SU-DHL-6 (cell line): ENCODE data around the gene LEF1.

Experiments
- H2AFZ ChIP-seq: fragments of 200-600 bp; sonication (generic); 2 replicates; pipeline ENCODE4 v1.6.1; 2014; ENCODE audit warnings: low read depth, mild to moderate bottlenecking, moderate library complexity, mixed read lengths, antibody characterized with exemption, low read length; ENCODE audit not compliant: severe bottlenecking
- H3F3A ChIP-seq: fragments of 200-600 bp; shearing (Covaris generic); 2 replicates; pipeline ENCODE4 v1.6.0; 2016; ENCODE audit warnings: antibody characterized with exemption, mild to moderate bottlenecking; ENCODE audit not compliant: insufficient read depth
- H3K27ac ChIP-seq: fragments of 200-600 bp; sonication (generic); 2 replicates; pipeline ENCODE4 v1.5.1; 2016; ENCODE audit warnings: low read depth, mild to moderate bottlenecking, low read length, moderate library complexity, mixed read lengths
- H3K27me3 ChIP-seq: fragments of 200-600 bp; sonication (generic), shearing (Covaris generic); 2 replicates; pipeline ENCODE4 v1.6.0; 2014; ENCODE audit warnings: mild to moderate bottlenecking, low read length
- H3K36me3 ChIP-seq: fragments of 200-600 bp; sonication (generic); 2 replicates; pipeline ENCODE4 v1.6.1; 2014; ENCODE audit warnings: mild to moderate bottlenecking, low read length, mixed read lengths
- H3K4me2 ChIP-seq: fragments of 300-600, 200-600 bp; shearing (Covaris generic), sonication (generic); 2 replicates; pipeline ENCODE4 v1.6.0; 2014; ENCODE audit warnings: low read length, low read depth, mild to moderate bottlenecking; ENCODE audit not compliant: poor library complexity, severe bottlenecking
- H3K4me3 ChIP-seq: fragments of 200-600 bp; sonication (generic); 2 replicates; pipeline ENCODE4 v1.5.1; 2014; ENCODE audit warnings: antibody characterized with exemption, low read length, mild to moderate bottlenecking, mixed read lengths; ENCODE audit not compliant: insufficient read depth, poor library complexity, severe bottlenecking
- H3K79me2 ChIP-seq: fragments of 200-600 bp; sonication (generic); 2 replicates; pipeline ENCODE4 v1.6.1; 2014; ENCODE audit warnings: mild to moderate bottlenecking, low read length, moderate library complexity; ENCODE audit not compliant: insufficient read depth
- H3K9ac ChIP-seq: fragments of 200-600 bp; sonication (generic); 2 replicates; pipeline ENCODE4 v1.7.0; 2014; ENCODE audit warnings: mild to moderate bottlenecking, low read length
- H3K9me2 ChIP-seq: fragments of 200-600 bp; sonication (generic); replicated peaks from 2 replicates; pipeline ENCODE4 v1.6.1; 2014; ENCODE audit warnings: low read length; ENCODE audit not compliant: insufficient read depth
- H3K9me3 ChIP-seq: fragments of 200-600 bp; sonication (generic); 2 replicates; pipeline ENCODE4 v1.6.1; 2014; ENCODE audit warnings: low read length, mixed read lengths; ENCODE audit not compliant: insufficient read depth
- H4K20me1 ChIP-seq: fragments of 200-600 bp; sonication (generic); 2 replicates; pipeline ENCODE4 v1.6.1; 2014; ENCODE audit warnings: low read depth, mild to moderate bottlenecking, antibody characterized with exemption, low read length, moderate library complexity, mixed read lengths
- CTCF ChIP-seq: fragments of 200-600 bp; sonication (generic); IDR thresholded peaks from one replicate; pipeline ENCODE4 v1.5.1; 2017; ENCODE audit warnings: antibody characterized with exemption, mild to moderate bottlenecking, low read length, moderate library complexity; ENCODE audit not compliant: insufficient read depth, poor library complexity, severe bottlenecking
- EZH2phosphoT487 ChIP-seq: fragments of 200-600 bp; sonication (generic), shearing (Covaris generic); conservative IDR thresholded peaks from 2 replicates; pipeline ENCODE4 v1.6.1; 2018; ENCODE audit warnings: mild to moderate bottlenecking, antibody characterized with exemption, low read length, moderate library complexity, mixed read lengths

The LEF1 gene

GRCh38 chr4:108201774-108202173 is 33.0 kb upstream of the LEF1 start:
- H2AFZ ChIP-seq, result no peak overlapping the region
- H3K9me3 ChIP-seq, result no peaks in the 10 kb centered on the region
- H3K9ac ChIP-seq, result no peak overlapping the region
- no peaks in the 10 kb centered on the region for H3K79me2 ChIP-seq
- H3K27ac ChIP-seq, result no peak overlapping the region
- H3K4me3 ChIP-seq, result no peak overlapping the region
- no peaks in the 10 kb centered on the region for H3K36me3 ChIP-seq
- H3K27me3 ChIP-seq, result no peaks in the 10 kb centered on the region
- no peak overlapping the region for H3K4me2 ChIP-seq
- H4K20me1 ChIP-seq, result no peaks in the 10 kb centered on the region
- TF ChIP-seq CTCF, result no peak
- TF ChIP-seq EZH2phosphoT487, result no peak
- no peaks in the 10 kb centered on the region for H3F3A ChIP-seq
- H3K9me2 ChIP-seq, result no peaks in the 10 kb centered on the region

GRCh38 chr4:108199881-108200280 is 31.1 kb upstream of the LEF1 start:
- no peak for TF ChIP-seq EZH2phosphoT487
- no peak for TF ChIP-seq CTCF
- Histone ChIP-seq H3K27me3 (no peaks in the 10 kb centered on the region), H2AFZ (no peak overlapping the region), H3K79me2 (no peaks in the 10 kb centered on the region), H3K9me3 (no peaks in the 10 kb centered on the region), H3K4me2 (no peak overlapping the region), H3K9me2 (no peaks in the 10 kb centered on the region), H3K4me3 (no peak overlapping the region), H3K9ac (no peak overlapping the region), H3K27ac (no peak overlapping the region), H3F3A (no peaks in the 10 kb centered on the region), H4K20me1 (no peaks in the 10 kb centered on the region), H3K36me3 (no peaks in the 10 kb centered on the region)

GRCh38 chr4:108193886-108194672 is 25.3 kb upstream of the LEF1 start:
- Histone ChIP-seq H3K36me3 (no peaks in the 10 kb centered on the region), H3K9ac (no peak overlapping the region), H3F3A (no peaks in the 10 kb centered on the region), H3K79me2 (no peaks in the 10 kb centered on the region), H4K20me1 (no peaks in the 10 kb centered on the region), H3K9me3 (no peaks in the 10 kb centered on the region), H2AFZ (no peak overlapping the region), H3K27ac (no peak overlapping the region), H3K27me3 (no peaks in the 10 kb centered on the region), H3K4me2 (no peak overlapping the region), H3K9me2 (no peaks in the 10 kb centered on the region), H3K4me3 (no peak overlapping the region)
- no peak for TF ChIP-seq EZH2phosphoT487
- TF ChIP-seq CTCF, result no peak
